NCI-H1417 (cell line): ENCODE measurements around the gene MAPK8IP1.
"Not testable (repeated sequence)": the region's sequence is repeated elsewhere in the genome, so short reads cannot be mapped to it uniquely, and the experiment has no call there.

Experiments used
- DNase-seq, 3 experiments: peaks; one replicate each; lab custom pipeline; 2025; lab: John Stamatoyannopoulos, UW

The MAPK8IP1 gene

DNA sequence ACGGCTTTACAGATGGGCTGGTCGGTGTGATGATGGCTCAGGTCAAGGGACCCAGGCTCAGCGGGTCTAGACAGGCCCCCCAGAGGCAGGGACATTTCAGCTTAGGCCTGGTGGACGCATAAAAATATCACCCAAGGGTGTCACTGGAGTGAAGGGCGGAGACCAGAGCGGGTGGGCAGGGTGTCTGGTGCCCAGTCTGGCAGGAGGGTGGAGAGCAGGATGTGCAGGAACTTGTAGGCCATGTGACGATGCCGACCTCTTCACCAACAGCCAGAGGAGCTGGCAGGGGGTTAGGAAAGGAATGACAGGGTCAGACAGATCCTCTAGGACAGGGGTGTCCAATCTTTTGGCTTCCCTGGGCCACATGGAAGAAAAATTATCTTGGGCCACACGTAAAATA is 4.5 kb downstream of the MAPK8IP1 start:
- DNase-seq, result no peak

DNA sequence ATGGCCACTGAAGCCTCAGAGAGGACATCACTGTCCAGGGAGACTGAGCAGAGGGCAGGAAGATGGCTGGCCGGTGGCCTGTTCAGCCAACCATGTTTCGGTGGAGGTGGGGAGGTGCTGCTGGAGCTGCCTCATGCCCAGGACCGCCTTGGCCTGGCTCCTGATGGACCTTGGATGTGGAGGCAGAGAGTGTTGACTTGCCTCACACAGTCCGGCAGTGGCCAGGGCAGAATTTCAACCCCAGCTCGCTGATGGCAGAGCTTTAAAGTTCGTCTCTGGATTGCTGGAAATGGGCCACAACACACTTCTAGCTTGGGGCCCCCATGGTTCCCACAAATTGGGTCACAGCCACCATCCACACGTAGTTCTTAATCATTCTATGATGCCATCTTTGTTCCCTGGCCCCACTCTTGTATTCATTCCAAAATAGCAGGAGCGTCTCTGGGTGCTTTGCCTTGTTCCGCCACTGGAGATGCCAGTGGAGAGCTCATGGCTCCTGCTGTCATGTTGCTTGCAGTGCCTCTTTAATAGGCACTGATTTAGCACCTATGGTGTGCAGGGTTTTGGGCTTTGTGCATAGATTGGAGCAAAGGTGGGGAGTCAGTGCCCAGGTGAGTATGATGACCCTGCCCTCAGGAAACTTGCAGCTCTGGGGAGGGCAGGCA is 5.6 kb downstream of the MAPK8IP1 start:
- DNase-seq, result no peak

DNA sequence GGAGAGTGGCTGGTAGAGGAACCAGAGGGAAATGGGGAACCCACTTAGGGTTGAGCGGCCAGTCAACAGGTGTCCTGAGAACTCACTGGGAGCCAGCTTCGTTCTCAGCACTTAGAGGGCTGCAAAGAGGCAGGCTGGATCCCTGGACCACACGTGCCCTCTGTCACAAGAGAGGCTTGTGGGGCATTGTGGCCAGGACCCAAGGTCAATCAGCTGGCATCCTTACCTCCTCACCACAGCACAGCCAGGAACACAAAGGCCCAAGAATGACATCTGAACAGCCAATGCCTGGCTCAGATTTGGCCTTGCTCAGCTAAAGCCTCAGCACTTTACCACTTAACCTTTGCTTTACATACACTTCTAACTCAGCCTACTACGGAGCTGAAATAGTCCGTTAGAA is 7.4 kb downstream of the MAPK8IP1 start:
- DNase-seq, result peak in 1 of 3 experiments; percentile 47

DNA sequence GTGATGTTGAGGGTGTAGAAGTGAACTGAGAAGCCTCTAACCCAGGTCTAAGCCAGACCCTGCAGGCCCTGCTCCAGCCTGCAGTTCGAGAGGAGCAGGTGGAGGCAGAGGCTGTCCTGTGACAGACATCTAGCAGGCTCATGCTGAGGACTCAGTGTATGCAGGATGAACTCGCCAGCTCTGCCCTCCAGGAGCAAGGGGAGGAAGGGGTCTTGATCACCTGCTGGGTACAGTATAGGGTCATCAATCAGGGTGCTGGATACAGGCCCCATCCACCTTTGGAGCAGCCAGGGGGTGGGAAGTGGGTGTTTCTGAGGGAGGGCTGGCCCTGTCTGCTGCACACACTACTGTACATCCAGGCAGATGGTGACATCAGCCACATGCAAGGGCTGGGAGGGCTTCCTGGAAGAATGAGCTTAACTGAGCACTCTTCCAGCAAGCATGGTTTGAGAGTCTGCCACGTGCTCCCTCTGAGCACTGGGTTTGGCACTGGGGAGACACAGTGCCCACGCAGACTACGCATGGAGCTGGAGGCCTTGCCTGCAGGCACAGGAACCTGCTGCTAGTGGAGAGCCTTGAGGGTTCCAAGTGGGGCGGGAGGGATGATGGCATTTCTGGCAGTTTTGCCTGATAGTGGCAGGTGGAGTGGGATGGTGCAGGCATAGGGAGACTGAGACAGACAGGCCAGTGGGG is 9.2 kb downstream of the MAPK8IP1 start:
- no peak for DNase-seq

DNA sequence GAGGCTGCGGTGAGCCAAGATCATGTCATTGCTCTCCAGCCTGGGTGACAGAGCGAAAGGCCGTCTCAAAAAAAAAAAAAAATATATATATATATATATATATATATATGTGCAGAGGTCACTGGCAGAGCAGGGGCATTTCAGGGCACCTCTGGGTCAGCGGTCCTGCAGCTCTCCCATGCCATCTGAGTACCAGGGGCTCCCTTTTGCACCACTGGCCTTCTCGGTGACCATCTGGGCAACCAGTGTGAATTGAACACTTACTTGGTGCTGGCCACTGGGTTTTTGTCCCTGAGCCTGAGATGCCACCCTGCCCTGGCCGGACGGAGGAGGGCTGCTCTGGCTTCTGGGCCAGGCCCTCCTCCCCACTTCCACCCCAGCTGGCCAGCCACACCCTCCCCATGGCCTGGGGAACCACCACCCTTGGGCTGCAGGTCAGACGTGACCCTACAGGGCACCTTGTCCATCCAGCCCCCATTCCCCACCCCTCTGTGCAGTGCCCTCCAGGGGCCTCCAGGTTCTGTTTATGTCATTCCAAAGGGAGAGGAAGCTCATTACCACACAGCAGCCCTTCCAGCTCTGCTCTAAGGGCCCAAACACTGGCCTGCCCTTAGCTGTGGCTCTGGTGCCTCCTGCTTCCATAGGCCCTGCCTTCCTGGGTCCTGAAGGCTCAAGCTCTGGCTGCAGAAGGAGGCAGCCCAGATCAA is 10.3 kb downstream of the MAPK8IP1 start:
- DNase-seq, result peak in 1 of 3 experiments; percentile 49

DNA sequence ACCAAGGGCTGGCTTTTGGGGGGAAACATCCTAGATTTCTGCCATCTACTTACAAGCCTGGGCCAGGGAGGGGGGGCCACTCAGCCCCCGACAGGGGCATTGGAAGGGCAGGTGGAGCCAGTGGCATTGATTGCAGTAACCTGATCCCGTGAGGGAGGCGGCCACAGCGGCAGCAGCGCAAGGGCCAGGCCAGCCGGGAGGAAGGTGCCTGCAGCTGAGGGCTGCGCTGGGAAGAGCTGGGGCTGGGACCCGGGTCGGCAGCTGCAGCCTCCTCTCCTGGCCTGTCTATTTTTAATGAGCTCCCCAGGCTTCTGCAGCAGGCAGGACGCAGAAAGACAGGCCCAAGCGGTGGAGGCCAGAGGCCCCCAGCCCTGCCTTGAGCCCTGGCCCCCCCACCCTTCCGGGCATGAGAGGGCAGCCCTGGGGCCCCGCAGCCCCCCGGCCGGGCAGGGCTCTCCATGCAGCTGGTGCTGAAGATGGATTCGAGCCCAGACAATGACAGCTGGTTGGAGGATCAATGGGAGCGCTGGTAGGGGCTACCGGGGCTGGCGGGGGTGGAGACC is 11.1 kb downstream of the MAPK8IP1 start:
- peak; percentile 82 to 90 (median 88) for DNase-seq

DNA sequence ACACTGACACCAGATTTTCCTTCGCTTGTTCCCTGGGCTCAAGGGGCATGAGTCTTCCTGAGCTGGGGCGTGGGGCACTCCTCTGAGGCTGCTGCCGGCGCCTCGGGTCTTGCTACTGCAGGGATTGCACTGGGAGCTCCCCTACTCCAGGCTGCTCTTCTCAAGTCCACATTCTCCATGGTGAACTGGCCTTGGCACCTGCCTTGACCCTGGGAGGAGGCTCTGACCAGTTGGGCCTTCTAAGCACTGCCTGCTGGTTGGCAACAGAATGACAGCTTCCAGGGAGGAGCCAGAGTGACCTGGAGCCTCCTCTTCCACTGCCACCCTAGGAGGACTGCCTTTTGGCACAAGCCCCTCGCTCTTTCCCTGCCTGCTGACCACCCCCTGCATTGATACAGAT is 12.1 kb downstream of the MAPK8IP1 start:
- no peak for DNase-seq

DNA sequence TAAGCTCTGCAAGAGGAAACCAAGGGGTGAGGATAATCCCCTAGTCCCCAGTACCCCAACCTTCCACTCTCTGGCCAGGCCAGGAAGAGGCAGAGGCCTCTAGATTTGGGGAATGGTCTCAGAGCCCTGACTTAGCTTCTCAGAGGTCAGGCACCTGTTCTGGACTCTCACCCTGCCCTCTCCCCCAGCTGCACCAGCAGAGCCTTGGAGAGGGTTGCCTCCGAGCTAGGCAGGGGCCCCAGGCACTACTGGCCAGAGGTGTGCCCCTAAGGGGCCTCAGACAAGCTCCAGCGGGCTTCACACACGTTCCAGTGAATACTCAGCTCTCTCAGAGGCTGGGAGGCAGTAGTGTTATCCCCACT is 13.6 kb downstream of the MAPK8IP1 start:
- DNase-seq, result no peak

DNA sequence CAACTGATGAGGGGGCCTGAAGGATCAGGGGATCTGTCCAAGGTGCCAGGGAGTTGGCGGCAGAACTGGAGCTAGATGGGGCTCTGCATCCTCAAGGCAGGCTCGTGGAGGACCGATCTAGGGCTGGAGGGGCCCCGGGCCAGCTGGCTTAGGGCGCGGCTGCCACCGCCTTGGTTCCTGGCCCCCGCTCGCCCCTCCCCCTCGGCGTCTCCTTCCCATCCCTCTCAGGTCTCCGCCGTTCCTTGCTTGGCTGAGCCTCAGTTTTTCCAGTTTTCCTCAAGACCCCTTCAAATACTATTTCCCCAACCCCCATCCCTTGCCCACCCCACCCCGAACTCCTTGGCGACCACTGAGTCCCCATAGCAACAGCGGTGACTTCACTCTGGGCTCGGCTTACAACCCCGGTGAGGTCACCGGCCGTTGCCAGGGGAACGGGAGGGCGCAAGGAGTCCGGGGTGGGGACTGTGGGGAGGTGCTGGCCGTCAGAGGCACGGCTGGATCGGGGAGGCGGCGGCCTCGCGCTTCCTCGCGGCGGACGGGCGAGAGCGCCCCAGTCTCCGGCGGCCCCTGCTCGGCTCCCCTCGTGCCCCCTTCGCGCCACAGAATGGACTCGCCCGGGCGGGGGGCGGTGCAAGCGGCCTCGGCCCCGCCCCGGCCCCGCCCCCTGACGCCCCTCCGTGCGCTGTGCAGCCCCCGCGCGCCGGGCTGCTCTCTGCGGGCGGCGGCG is 14.2 kb downstream of the MAPK8IP1 start:
- DNase-seq, result peak; percentile 93 to 96 (median 93)

DNA sequence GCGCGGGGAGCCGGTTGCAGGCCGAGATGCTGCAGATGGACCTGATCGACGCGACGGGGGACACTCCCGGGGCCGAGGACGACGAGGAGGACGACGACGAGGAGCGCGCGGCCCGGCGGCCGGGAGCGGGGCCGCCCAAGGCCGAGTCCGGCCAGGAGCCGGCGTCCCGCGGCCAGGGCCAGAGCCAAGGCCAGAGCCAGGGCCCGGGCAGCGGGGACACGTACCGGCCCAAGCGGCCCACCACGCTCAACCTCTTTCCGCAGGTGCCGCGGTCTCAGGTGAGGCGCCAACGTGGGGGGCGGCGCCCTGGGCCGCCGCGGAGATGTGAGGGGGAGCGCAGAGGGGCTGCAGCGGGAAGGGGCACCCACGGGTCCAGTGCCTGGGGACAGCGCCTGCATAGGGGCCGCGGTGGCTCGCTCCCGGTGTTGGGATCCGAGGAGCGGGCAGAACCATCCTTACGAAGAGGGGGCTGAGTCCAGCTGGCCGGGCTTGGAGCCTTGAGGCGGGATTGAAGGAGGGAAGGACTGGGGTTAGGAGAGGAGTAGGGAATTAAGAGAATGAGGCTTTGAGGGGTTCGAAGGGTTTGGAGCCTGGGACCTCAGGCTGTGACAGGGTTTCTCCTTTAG is 14.8 kb downstream of the MAPK8IP1 start:
- DNase-seq, result peak in 2 of 3 experiments; percentile 38 to 55

DNA sequence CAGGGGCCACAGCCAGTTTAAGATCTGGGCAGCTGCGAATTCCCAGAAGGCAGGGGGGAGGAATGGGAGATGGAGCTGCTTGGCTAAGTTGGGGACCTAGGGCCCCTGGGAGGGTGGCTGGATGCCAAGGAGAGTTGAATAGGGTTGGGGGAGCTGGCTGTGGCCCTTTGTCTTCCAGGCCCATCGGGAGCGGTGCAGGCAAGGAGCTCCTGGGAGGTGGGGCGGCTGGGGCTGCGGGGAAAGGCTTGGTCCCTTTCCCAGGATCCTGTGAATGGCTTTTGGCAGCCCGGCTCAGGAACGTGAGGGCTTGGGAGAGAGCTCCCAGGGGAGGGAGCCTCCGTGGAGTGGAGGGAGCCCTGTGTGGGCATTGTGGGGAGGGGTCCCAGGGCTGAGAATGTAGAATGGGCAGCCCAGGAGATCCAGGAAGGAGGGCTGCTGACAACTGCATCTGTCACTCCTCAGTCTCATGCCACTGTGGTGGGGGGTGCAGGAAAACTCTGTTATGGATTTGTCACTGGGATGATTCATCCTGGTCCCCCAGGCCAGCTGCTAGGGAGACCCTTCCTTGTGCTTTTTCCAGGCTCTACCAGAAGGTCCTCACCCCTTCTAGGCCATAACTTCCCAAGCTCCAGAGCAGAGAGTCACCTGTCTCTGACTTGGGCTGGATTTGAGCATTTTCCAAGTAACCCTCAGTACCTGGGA is 15.6 kb downstream of the MAPK8IP1 start:
- DNase-seq, result peak in 1 of 3 experiments; percentile 36

DNA sequence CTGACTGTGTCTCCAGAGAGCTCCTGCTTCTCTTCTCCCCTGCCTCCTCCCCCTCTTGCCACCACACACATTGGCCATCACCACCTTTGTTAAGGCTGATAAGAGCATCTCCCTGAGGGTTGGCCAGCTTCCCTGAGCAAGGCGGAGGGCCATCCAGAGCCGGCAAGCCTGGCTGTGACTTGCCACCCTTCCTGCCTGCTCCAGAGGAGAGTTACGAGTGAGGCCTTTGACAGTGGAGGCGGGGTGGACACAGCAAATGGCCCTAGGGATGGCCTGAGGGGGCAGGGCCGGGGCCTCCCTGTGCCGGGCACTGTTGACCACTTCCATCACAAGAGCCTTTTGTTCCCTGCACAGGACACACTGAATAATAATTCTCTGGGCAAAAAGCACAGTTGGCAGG is 16.2 kb downstream of the MAPK8IP1 start:
- no peak for DNase-seq

DNA sequence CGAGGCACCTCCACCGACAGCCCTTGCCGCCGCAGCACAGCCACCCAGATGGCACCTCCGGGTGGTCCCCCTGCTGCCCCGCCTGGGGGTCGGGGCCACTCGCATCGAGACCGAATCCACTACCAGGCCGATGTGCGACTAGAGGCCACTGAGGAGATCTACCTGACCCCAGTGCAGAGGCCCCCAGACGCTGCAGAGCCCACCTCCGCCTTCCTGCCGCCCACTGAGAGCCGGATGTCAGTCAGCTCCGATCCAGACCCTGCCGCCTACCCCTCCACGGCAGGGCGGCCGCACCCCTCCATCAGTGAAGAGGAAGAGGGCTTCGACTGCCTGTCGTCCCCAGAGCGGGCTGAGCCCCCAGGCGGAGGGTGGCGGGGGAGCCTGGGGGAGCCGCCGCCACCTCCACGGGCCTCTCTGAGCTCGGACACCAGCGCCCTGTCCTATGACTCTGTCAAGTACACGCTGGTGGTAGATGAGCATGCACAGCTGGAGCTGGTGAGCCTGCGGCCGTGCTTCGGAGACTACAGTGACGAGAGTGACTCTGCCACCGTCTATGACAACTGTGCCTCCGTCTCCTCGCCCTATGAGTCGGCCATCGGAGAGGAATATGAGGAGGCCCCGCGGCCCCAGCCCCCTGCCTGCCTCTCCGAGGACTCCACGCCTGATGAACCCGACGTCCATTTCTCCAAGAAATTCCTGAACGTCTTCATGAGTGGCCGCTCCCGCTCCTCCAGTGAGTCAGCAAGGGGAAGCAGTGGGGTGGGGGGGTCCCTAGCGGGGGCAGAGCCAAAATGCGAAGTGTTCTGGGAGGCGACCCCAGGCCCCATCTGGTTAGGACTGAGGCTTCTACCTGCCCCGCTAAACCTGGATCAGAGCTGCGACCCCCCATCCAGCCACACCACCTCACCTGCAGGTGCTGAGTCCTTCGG is 17.3 kb downstream of the MAPK8IP1 start:
- no peak for DNase-seq

DNA sequence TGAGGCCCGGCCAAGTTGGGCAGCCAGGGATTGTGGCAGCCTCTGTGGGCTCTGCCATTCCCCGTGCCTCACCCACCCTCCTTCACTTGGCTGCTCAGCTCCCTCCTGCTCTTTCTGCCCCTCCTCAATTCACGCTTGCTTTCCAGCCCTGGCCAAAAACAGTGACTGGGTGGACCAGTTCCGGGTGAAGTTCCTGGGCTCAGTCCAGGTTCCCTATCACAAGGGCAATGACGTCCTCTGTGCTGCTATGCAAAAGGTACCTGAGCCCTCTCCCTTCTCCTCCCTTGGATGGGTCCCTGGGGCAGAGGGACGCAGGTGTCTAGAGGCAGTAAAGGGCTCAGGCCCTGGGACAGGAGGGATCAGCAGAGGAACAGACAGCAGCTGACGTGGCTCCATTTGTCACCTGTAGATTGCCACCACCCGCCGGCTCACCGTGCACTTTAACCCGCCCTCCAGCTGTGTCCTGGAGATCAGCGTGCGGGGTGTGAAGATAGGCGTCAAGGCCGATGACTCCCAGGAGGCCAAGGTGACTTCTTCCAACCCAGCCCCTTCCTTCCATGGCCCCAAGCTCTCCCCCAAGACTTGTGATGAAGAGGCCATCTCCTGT is 19.0 kb downstream of the MAPK8IP1 start:
- DNase-seq, result no peak

DNA sequence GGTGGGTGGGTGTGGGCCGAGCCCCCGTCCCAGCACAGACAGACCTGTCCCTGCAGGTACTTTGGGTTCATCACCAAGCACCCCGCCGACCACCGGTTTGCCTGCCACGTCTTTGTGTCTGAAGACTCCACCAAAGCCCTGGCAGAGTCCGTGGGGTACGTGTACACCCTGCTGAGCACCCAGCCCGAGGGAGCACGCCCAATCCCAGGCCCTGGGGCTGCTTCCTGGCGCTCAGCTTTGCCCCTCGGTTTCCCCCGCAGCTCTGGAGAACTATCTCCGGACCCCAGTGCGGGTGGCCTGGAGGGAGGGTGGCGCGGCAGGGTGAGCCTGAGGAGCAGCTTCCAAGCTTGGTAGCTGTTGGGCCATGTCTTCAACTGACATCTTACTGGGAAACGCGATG is 19.6 kb downstream of the MAPK8IP1 start:
- no peak for DNase-seq

DNA sequence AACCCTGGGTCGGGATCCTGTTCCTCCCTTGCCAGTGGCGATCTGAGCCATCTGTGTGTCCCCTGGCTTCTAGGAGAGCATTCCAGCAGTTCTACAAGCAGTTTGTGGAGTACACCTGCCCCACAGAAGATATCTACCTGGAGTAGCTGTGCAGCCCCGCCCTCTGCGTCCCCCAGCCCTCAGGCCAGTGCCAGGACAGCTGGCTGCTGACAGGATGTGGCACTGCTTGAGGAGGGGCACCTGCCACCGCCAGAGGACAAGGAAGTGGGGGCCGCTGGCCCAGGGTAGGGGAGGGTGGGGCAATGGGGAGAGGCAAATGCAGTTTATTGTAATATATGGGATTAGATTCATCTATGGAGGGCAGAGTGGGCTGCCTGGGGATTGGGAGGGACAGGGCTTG is 20.1 kb downstream of the MAPK8IP1 start:
- DNase-seq, result not testable (repeated sequence)

DNA sequence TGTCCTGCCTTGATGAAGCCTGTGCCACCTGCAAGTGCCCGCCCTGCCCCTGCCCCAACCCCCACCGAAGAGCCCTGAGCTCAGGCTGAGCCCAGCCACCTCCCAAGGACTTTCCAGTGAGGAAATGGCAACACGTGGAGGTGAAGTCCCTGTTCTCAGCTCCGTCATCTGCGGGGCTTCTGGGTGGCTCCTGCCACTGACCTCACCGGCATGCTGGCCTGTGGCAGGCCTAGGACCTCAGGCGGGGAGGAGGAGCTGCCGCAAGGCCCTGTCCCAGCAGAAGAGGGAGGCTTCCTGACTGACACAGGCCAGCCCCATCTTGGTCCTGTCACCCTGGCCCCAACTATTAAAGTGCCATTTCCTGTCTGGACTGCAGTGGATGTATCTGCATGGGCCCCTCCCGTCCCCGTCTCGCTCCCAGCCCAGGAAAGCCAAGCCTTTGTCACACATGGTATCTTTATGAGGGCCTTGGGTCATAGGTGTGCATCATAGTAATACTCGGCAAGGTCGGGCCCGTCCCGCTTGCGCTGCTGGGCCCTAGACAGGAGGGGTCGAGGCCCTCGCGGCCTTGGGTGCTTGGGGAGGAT is 20.7 kb downstream of the MAPK8IP1 start:
- no peak for DNase-seq

DNA sequence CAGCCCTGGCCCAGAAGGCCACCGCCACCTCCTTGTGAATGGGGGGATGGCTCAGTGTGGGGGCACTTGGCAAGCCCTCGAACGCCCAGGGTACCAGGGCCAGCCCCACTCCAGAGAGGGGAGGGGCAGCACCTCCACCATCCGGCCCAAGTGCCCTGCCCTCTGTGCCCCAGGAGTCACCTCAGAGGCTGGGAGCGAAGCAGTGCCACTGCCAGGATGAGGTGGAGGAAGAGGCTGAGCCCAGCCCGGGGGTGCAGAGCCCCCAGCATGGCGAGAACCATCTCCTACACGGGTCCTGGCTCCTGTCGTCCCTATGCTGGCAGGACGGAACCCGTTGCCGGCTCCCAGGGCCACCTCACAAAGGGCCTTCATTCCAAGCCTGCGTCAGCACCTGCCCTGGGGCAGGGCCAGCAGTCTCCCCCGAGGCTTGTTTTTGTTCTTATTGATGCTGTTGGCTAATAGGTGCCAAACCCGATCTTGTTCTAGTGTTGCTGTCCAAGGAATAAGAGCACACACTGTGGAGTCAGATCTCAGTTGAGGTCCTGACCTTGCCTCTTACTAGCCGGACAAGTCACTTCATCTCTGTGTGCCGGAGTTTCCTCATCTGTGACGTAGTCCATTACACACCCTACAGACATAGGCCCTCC is 21.6 kb downstream of the MAPK8IP1 start, which contains the start of gene FREY1:
Gene FREY1, minus strand, starts transcription at position 307 of the 647 bp plus-strand sequence. Its CDS starts 26 bp downstream, at position 281.
- no peak for DNase-seq
